K562 (cell line): ENCODE measurements around the gene CHCHD6.

Experiments
- CSDE1 ChIP-seq, 2 experiments: fragments of 450-650 bp; IDR thresholded peaks; 2 replicates each; pipeline ENCODE4 v1.6.1; 2016; ENCODE audit warnings: mild to moderate bottlenecking in 1 of 2
- MEF2A ChIP-seq: IDR thresholded peaks from 2 replicates; pipeline ENCODE4 v1.6.1; 2011; ENCODE audit warnings: low read depth, mild to moderate bottlenecking, low read length, moderate library complexity; ENCODE audit not compliant: control insufficient read depth
- RAD21 ChIP-seq, 2 experiments: fragments of 250-450 bp in 1 of 2; fragments of 450-650 bp in 1 of 2; sonication (Bioruptor Pico) in 1 of 2; formaldehyde crosslinking in 1 of 2; IDR thresholded peaks in 1 of 2; conservative IDR thresholded peaks in 1 of 2; 2 replicates each; pipeline versions ENCODE4 v1.4.0 to v1.8.0; 2020 to 2022; ENCODE audit warnings: mild to moderate bottlenecking in 2 of 2, moderate library complexity in 1 of 2
- RBM17 ChIP-seq: fragments of 200-400 bp; formaldehyde crosslinking; IDR thresholded peaks from 2 replicates; pipeline ENCODE4 v1.6.1; 2017; ENCODE audit warnings: low read depth, mild to moderate bottlenecking, low read length, borderline replicate concordance
- SMC3 ChIP-seq: conservative IDR thresholded peaks from 2 replicates; pipeline ENCODE4 v1.6.1; 2011; ENCODE audit warnings: low read depth, low read length, improper control_type of control experiment; ENCODE audit not compliant: insufficient read depth
- SOX6 ChIP-seq: fragments of 450-650 bp; IDR thresholded peaks from 2 replicates; pipeline ENCODE4 v1.6.1; 2014; ENCODE audit warnings: mild to moderate bottlenecking
- ZBTB7A ChIP-seq: IDR thresholded peaks from 2 replicates; pipeline ENCODE4 v1.6.1; 2011; ENCODE audit warnings: low read depth, mild to moderate bottlenecking, low read length, moderate library complexity, borderline replicate concordance; ENCODE audit not compliant: control insufficient read depth
- ZFP36 ChIP-seq: fragments of 150-350 bp; IDR thresholded peaks from 2 replicates; pipeline ENCODE4 v1.6.1; 2018; ENCODE audit warnings: low read length, low read depth; ENCODE audit not compliant: partially characterized antibody
- TF ChIP-seq, protein P1 (sequence below): sonication (generic); formaldehyde crosslinking; IDR thresholded peaks from 2 replicates; pipeline ENCODE4 v1.8.1; 2023; ENCODE audit warnings: mild to moderate bottlenecking, missing genetic modification reagents, moderate library complexity

- no peak for TF ChIP-seq ZBTB7A
- no peak for TF ChIP-seq SMC3
- no peak for TF ChIP-seq RBM17
- no peak for TF ChIP-seq CSDE1 (IDR thresholded peaks at IDR 0.05)
- TF ChIP-seq, protein P1, sequence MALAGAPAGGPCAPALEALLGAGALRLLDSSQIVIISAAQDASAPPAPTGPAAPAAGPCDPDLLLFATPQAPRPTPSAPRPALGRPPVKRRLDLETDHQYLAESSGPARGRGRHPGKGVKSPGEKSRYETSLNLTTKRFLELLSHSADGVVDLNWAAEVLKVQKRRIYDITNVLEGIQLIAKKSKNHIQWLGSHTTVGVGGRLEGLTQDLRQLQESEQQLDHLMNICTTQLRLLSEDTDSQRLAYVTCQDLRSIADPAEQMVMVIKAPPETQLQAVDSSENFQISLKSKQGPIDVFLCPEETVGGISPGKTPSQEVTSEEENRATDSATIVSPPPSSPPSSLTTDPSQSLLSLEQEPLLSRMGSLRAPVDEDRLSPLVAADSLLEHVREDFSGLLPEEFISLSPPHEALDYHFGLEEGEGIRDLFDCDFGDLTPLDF (CRISPR knock-in tag): no peak
- no peak for TF ChIP-seq RAD21 (CRISPR knock-in tag; conservative IDR thresholded peaks at IDR 0.05 in 1 of 2, IDR thresholded peaks at IDR 0.05 in 1 of 2)
- no peak for TF ChIP-seq MEF2A
- no peak for TF ChIP-seq ZFP36
- no peak for TF ChIP-seq SOX6
Measured at GRCh38 chr3:126985132-126985985, 281.3 kb downstream of the CHCHD6 start.
